ENCODE data around the gene NRBF2.

DNA sequence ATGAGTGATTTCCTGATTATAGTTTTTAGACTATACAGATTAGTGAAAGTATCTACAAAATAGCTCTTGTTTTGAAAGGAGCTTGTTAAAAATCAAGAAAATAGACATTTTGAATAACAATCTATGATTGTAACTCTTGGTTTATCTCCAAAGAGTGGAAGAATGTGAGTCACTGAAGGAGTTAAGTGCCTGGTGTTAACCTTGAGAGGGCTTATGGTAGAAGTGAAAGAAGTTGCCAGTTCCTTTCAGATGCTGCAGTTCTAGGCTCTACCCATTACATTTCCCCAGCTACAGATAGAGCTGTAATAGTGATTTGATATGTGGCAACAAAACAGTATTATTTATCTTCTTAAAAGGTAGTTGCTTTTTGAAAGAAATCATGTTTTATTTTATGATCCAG, 12.7 kb downstream of the NRBF2 start:
- TF ChIP-seq POLR2A (IDR thresholded peaks at IDR 0.05): no peak
- TF ChIP-seq, protein P1, sequence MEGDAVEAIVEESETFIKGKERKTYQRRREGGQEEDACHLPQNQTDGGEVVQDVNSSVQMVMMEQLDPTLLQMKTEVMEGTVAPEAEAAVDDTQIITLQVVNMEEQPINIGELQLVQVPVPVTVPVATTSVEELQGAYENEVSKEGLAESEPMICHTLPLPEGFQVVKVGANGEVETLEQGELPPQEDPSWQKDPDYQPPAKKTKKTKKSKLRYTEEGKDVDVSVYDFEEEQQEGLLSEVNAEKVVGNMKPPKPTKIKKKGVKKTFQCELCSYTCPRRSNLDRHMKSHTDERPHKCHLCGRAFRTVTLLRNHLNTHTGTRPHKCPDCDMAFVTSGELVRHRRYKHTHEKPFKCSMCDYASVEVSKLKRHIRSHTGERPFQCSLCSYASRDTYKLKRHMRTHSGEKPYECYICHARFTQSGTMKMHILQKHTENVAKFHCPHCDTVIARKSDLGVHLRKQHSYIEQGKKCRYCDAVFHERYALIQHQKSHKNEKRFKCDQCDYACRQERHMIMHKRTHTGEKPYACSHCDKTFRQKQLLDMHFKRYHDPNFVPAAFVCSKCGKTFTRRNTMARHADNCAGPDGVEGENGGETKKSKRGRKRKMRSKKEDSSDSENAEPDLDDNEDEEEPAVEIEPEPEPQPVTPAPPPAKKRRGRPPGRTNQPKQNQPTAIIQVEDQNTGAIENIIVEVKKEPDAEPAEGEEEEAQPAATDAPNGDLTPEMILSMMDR (IDR thresholded peaks at IDR 0.05): no peak
